GM19351 (cell line): Measurements from ENCODE around the gene RETN.

Source experiments
- ATAC-seq: cut with Tn5 transposase; IDR thresholded peaks from one replicate; pipeline ENCODE4 v1.9.1; 2021; ENCODE audit warnings: mild to moderate bottlenecking, moderate library complexity; ENCODE audit not compliant: unreplicated experiment

RETN gene

DNA sequence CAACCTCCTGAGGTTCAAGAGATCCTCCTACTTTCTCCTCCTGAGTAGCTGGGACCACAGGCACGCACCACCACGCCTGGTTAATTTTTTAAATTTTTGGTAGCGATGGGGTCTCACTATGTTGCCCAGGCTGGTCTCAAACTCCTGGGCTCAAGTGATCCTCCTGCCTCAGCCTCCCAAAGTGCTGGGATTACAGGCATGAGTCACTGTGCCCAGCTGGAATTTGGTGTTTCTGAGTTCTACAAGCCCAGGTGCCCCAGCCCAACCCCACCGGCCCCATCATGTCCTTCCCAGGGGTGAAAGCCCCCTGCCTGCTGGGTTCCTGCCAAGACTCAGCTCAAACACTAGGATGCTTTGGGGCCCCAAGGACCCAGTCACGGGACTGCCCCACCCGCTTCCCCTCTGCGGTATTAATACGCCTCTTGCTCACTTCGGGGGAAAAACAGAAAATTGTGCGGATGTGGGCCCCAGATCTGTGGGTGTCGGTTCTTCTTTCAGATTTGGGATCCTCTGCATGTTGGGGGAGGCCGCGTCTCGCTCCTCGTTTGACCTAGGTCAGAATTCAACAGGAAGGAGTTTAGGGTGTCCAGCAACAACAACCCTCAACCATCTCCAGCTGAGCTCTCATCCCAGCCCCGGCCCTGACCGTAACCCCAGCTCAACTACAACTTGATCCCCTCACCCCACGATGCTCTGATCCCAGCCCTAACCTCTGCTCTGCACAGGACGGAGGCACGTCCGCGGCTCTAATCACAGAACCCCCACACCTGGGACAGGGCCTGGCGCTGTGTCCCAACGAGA is 36.7 kb downstream of the RETN start:
- peak; percentile 56 for ATAC-seq

DNA sequence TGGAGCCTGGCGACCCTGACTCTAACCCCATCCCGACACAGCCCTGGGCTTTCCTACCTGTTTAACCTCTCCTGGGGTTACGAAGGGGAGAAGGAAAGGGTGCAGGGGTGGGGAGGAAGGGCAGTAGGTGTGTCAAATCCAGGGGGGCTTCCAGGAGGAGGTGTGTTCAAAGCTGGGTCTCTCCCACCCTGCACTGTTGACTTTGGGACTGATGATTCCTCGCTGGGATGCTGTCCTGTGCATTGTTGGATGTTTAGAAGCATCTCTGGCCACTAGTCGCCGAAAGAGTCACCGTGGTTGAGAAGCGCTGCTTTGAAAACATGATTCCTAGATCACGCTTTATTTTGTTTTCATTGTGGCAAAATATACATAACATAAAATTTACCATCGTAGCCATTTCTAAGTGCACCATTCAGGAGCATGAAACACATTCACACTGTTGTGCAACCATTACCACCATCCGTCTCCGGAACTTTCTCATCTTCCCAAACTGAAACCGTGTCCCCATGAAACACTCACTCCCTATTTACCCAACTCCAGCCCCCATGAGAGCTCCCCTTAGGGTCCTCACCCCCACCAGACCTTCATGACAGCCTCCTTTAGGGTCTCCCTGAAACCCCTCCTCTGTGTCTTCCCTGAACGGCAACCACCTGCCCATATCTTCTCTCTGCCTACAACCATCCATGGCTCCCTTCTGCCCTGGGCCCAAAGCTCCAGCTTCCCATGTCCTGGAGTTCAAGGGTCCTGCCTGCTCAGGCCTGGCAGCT is 37.5 kb downstream of the RETN start:
- no peak for ATAC-seq

DNA sequence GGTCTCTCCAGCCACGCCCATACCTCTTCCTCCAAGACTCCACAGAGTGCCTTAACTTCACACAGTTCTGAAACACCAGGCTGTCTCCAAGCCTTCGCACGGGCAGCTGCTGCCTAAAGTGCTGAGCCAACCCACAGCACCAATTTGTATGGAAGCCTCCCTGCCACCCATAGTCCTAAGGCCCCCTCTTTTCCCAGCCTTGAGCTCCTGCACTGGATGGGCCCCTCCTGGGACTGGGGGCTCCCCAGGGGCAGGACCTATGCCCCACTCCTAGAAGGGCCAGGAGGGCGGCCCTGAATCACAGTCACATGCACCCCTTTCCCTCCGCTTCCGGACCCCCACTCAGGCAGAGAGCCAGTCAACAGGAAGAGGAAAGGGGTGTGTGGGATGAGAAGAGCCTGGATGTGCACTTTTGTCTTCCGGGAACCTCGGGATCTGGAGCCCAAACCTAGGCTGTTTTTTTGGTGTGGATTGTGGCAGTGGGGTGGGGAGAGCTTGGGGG is 38.2 kb downstream of the RETN start:
- ATAC-seq = no peak

DNA sequence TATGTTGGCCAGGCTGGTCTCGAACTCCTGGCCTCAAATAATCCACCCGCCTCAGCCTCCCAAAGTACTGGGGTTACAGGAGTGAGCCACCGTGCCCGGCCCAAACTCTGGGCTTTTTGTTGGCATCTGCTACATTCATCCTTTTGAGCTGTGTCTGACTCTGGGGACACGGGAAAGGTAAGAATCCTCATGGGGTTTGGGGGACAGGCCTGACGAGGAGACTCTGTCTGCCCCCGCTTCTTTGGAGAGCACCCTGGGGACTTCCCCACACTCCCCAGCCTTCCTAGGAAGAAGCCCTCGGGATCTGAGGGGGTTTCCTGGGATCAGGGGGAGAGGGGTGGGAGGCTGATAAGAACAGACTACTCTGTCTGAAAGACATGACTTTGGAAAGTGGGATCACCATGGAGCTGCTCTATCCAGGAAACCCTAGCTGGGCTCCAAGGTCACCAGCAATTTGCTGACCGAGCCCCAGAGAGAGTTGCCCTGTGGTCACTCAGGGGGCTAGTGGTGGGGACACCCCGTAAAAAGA is 41.1 kb downstream of the RETN start:
- ATAC-seq = no peak

DNA sequence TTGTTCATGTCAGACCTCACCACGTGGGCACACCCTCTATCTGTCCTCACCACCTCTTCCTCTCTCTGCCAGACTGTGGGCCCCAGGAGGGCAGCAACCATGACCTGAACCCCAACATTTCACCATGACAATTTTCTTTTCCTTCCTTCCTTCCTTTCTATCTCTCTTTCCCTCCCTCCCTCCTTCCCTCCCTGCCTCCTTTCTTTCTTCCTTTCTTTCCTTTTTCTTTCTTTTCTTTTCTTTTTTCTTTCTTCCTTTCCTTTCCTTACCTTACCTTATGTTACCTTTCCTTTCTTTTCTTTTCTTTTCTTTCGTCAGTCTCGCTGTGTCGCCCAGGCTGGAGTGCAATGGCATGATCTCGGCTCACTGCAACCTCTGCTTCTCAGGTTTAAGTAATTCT is 41.8 kb downstream of the RETN start:
- no peak for ATAC-seq

DNA sequence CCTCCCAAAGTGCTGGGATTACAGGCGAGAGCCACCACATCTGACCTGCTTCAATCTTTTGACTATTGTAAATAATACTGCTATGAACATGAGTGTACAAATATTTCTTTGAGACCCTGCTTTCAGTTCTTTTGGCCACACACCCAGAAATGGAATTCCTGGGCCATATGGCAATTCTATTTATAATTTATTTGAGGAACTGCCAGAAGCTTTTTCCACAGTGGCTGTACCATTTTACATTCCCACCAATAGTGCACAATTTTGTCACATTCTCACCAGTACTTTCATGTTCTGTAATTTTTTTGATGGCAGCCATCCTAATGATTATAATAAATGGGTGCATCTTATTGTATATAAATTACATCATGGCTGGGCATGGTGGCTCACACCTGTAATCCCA is 46.8 kb downstream of the RETN start:
- ATAC-seq = no peak

DNA sequence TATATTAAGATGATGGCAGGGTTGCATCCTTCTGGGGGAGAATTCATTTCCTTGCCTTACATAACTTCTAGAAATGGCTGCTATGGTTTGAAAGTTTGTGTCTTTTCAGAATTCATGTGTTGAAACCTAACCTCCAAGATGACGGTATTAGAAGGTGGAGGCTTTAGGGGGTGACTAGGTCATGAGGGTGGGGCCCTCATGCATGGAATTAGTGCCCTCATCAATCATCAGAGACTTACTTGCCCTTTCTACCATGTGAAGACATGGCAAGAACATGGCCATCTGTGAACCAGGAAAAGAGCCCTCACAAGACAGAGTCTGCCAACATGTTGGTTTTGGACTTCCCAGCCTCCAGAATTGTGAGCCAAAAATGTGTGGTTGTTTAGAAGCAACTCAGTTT is 47.9 kb downstream of the RETN start:
- no peak for ATAC-seq

DNA sequence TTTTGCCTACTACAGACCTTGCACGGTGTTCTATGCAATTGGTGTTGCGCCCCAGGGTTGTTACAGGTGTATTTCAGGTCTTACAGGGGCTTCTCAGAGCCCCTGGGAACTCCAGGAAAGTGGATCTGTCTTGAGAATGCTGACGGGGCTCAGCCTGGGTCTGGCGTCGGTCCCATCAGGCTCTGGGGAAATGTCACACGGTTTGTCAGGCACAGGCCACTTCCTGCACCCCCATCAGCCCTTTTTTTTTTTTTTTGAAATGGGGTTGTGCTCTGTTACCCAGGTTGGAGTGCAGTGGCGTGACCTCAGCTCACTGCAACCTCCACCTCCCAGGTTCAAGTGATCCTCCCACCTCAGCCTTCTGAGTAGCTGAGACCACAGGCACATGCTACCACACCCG is 49.8 kb downstream of the RETN start:
- ATAC-seq = no peak
